Peyer's patch (tissue), 4 donors: Measurements from ENCODE around the gene TRERF1. TPM values are rescaled to one million over a fixed set of nuclear protein-coding genes. Genes with fewer than 3 reads are reported as not detected.

Experiments
- DNase-seq, 3 donors: peaks; one replicate each; pipeline ENCODE4 v3.0.0-alpha.2; 2017 to 2019
- H3K27ac ChIP-seq, 4 donors: fragments of 200-600 bp; sonication (generic); one replicate each; pipeline ENCODE4 v1.5.1; 2016 to 2019
- H3K27me3 ChIP-seq, 2 donors: fragments of 200-600 bp; sonication (generic); one replicate each; pipeline ENCODE4 v1.5.1; 2019
- H3K36me3 ChIP-seq, 3 donors: fragments of 200-600 bp; sonication (generic); one replicate each; pipeline ENCODE4 v1.5.1; 2016 to 2019
- H3K4me1 ChIP-seq, 4 donors: fragments of 200-600 bp; sonication (generic); one replicate each; pipeline ENCODE4 v1.5.1; 2016 to 2019
- H3K4me3 ChIP-seq, 4 donors: fragments of 200-600 bp; sonication (generic); 1 replicate in 3 of 4; 2 replicates in 1 of 4; pipeline ENCODE4 v1.5.1; 2016 to 2019; ENCODE audit warnings: mild to moderate bottlenecking in 1 of 4
- H3K9me3 ChIP-seq, 4 donors: fragments of 200-600 bp; sonication (generic); one replicate each; pipeline ENCODE4 v1.5.1; 2016 to 2019; ENCODE audit warnings: mild to moderate bottlenecking in 1 of 4
- POLR2A ChIP-seq, 2 donors: fragments of 450-650 bp; IDR thresholded peaks; one replicate each; pipeline ENCODE4 v1.5.1; 2017; ENCODE audit warnings: antibody characterized with exemption in 2 of 2, mild to moderate bottlenecking in 2 of 2, moderate library complexity in 2 of 2
- total RNA-seq, 4 donors: library from RNA; depleted of rRNA; stranded (reverse); fragments of >200 nt; gene quantifications; one replicate each; pipeline ENCODE4 v1.1.0, GENCODE V29; 2016
- TF ChIP-seq, protein P1 (sequence below), 6 experiments: fragments of 450-650 bp in 4 of 6; fragments of 200-600 bp in 2 of 6; sonication (generic) in 1 of 6; IDR thresholded peaks; one replicate each; pipeline ENCODE4 v1.5.1; 2017 to 2019; ENCODE audit warnings: antibody characterized with exemption in 6 of 6, mild to moderate bottlenecking in 3 of 6, moderate library complexity in 1 of 6

Gene TRERF1
- total RNA-seq, 4 donors from 2014 or later: 4.6 to 28.1 (median 8.5) TPM

DNA sequence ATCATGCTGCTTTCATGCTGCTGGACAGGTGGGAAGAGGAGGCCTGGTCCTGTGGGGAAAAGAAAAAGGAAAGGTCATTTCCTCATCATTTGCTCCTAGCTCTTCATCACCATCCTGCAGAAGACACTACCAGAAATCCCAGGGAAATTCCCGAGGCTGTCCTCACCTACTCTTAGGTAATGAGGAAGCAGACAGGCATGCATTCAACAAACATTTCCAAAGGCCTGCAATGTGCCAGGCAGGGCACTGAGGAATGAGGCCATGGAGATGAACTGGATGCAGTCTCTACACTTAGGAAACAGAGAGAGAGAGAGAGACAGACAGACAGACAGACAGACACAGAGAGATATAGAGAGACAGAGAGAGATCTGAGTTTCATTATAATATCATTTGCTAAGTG, 151.0 kb downstream of the TRERF1 start:
- Histone ChIP-seq H3K4me3 (no peak overlapping the region), H3K36me3 (no peaks in the 10 kb centered on the region), H3K4me1 (peaks cover 0 to 19% (median 0%) of the 10 kb centered on the region in 4 donors), H3K9me3 (no peaks in the 10 kb centered on the region), H3K27me3 (no peaks in the 10 kb centered on the region), H3K27ac (no peak overlapping the region)
- TF ChIP-seq POLR2A (IDR thresholded peaks at IDR 0.05): no peak
- TF ChIP-seq, protein P1, sequence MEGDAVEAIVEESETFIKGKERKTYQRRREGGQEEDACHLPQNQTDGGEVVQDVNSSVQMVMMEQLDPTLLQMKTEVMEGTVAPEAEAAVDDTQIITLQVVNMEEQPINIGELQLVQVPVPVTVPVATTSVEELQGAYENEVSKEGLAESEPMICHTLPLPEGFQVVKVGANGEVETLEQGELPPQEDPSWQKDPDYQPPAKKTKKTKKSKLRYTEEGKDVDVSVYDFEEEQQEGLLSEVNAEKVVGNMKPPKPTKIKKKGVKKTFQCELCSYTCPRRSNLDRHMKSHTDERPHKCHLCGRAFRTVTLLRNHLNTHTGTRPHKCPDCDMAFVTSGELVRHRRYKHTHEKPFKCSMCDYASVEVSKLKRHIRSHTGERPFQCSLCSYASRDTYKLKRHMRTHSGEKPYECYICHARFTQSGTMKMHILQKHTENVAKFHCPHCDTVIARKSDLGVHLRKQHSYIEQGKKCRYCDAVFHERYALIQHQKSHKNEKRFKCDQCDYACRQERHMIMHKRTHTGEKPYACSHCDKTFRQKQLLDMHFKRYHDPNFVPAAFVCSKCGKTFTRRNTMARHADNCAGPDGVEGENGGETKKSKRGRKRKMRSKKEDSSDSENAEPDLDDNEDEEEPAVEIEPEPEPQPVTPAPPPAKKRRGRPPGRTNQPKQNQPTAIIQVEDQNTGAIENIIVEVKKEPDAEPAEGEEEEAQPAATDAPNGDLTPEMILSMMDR (IDR thresholded peaks at IDR 0.05): no peak
- no peak for DNase-seq

DNA sequence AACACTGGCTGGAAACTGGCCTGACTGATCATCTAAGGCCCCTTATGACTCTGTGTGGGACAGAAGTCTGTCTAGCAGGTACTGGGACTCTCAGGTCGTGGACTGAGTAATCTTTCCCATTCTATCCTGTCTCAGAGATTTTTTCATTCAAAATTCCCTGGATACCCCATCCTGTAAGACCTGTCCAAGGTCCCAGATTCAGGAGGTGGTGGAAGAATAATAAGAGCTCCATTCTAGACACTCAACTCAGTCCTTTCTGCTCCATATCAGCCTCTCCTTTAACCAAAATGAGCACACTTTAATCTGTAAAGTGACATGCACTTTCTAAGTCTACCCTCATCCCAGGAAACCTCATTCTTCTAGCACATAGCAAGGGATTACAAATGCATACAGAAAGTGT, 151.5 kb downstream of the TRERF1 start:
- H3K27me3 ChIP-seq: no peaks in the 10 kb centered on the region
- no peak for TF ChIP-seq POLR2A (IDR thresholded peaks at IDR 0.05)
- TF ChIP-seq, protein P1 (IDR thresholded peaks at IDR 0.05): no peak
- no peak overlapping the region for H3K4me3 ChIP-seq
- peaks cover 0 to 25% (median 2%) of the 10 kb centered on the region in 4 donors for H3K4me1 ChIP-seq
- H3K9me3 ChIP-seq: no peaks in the 10 kb centered on the region
- no peaks in the 10 kb centered on the region for H3K36me3 ChIP-seq
- no peak for DNase-seq
- no peak overlapping the region for H3K27ac ChIP-seq

DNA sequence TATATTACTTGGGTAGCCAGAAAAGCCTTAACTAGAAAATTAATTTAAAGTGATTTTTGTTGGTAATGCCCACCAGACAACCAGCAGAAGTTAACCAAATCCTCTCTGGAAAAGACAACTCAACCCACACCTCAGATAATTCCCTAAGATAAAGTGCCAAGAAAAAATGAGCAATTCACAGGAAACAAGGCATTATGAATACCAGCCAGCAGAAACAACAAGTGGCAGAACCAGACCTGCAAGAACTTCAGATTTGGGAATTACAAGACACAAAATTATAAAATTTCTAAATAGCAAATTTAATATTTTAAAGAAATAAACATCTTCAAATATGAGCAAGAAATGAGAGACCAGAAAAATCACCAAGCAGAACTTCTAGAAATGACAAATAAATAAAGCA, 154.1 kb downstream of the TRERF1 start:
- H3K4me3 ChIP-seq: no peak overlapping the region
- H3K36me3 ChIP-seq: no peaks in the 10 kb centered on the region
- peaks cover 0 to 50% (median 3%) of the 10 kb centered on the region in 4 donors for H3K4me1 ChIP-seq
- no peak for DNase-seq
- no peak for TF ChIP-seq POLR2A (IDR thresholded peaks at IDR 0.05)
- H3K27me3 ChIP-seq: no peaks in the 10 kb centered on the region
- H3K27ac ChIP-seq: no peak overlapping the region
- no peaks in the 10 kb centered on the region for H3K9me3 ChIP-seq

DNA sequence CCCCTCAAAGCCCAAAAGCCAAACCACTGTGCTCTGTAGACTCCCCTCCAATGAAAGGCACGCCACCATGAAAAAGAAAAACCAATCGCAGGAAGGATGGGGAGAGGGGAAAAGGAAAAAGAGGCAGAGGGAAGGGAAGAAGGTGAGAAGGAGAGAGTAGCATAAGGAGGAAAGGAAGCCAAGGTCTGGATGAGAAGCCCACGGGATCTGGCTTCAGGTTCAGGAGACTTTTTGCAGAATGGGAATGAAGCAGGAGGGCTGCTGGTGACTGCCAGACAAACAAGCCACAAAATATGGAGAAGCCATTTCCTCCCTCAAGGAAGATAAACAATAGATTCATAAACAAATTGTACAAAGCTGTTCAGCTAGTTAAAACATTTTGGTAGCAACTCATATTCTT, 155.1 kb downstream of the TRERF1 start:
- Histone ChIP-seq H3K27me3 (no peaks in the 10 kb centered on the region), H3K36me3 (no peaks in the 10 kb centered on the region), H3K4me1 (peaks cover 0 to 53% (median 3%) of the 10 kb centered on the region in 4 donors), H3K4me3 (no peak overlapping the region), H3K27ac (peak overlapping the region in 1 of 4 donors; percentile 38), H3K9me3 (no peaks in the 10 kb centered on the region)
- DNase-seq: no peak
- TF ChIP-seq POLR2A (IDR thresholded peaks at IDR 0.05): no peak
- TF ChIP-seq, protein P1 (IDR thresholded peaks at IDR 0.05): no peak

DNA sequence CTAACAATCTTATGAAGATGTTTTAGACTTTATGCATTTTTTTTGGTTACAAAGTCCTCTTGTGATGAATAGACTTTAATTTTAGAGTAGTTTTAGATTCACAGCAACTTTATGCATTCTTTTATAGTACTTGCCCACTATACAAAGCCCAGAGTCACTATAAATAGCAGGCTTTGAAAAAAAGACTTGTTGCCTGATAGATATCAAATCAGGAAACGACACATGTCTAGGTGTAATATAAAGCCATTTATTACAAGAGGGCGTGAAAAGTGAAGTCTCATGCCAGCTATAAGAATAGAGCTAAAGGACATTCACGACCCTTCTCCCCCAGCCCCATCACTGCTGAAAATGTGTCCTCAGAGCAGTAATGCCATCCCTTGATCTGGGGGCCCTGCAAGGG, 156.0 kb downstream of the TRERF1 start:
- peak overlapping the region in 2 of 4 donors; percentile 26 to 41 for H3K27ac ChIP-seq
- no peak for TF ChIP-seq POLR2A (IDR thresholded peaks at IDR 0.05)
- TF ChIP-seq, protein P1 (IDR thresholded peaks at IDR 0.05): no peak
- no peaks in the 10 kb centered on the region for H3K36me3 ChIP-seq
- H3K27me3 ChIP-seq: no peaks in the 10 kb centered on the region
- H3K4me1 ChIP-seq: peaks cover 0 to 54% (median 3%) of the 10 kb centered on the region in 4 donors
- no peak overlapping the region for H3K4me3 ChIP-seq
- DNase-seq: no peak
- no peaks in the 10 kb centered on the region for H3K9me3 ChIP-seq

DNA sequence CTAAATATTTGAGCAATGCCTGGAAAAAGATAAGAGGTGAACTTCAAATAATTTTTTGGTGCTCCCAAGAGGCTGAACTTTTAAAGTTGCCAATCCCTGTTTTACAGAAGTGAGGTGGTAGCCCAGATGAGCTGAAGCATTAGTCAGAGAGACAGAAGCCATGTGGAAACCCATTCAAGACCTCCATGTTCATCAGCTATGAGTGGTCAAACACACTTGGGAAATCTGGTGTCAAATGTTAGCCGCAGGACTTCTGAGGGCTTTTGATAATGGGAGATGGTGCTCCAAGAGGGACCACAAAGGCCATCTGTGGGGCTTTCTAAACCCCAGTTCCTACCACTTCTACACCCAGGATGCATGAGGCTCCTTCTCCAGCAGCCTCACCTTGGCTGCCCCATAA, 156.5 kb downstream of the TRERF1 start:
- peak overlapping the region in 2 of 4 donors; percentile 26 to 41 for H3K27ac ChIP-seq
- TF ChIP-seq, protein P1 (IDR thresholded peaks at IDR 0.05): no peak
- TF ChIP-seq POLR2A (IDR thresholded peaks at IDR 0.05): no peak
- H3K4me1 ChIP-seq: peaks cover 0 to 54% (median 3%) of the 10 kb centered on the region in 4 donors
- DNase-seq: no peak
- H3K4me3 ChIP-seq: no peak overlapping the region
- no peaks in the 10 kb centered on the region for H3K36me3 ChIP-seq
- no peaks in the 10 kb centered on the region for H3K27me3 ChIP-seq
- no peaks in the 10 kb centered on the region for H3K9me3 ChIP-seq
